ENCODE measurements around the gene CTSZ.

DNA sequence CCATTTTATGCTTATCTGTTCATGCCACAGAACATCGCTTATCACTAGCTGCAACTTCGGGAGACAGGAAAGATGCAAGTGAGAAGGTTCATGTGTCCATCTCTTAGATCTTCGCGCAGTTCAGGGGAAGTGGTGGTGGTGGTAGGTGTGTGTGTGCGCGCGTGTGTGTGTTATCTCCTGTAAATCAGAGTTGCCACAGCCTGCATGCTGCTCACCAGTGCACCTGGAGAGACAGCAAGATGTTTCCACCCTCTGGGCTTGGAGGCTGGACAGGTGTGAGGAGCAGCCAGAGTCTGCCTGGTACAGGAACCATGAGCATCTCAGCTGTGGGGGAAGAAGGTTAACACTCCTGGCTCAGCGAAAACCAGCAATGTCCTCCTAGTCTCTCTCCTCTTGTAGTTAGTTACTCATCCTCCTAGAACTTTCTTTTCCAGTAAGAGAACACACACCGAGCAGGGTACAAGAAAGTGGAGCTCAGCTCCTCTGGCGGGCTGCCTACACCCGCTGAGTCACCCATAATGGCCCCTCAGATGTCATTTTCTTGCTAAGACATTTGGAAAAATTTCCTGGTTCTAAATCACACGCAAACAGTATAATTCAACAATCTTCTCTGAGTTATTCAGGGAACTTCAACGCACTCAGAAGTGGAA is 7.0 kb upstream of the CTSZ start:
- no peak for TF ChIP-seq ZNF8 (CRISPR knock-in tag; IDR thresholded peaks at IDR 0.05)
- TF ChIP-seq CSDC2 (CRISPR knock-in tag; IDR thresholded peaks at IDR 0.05): no peak
- no peak for TF ChIP-seq ISL1 (CRISPR knock-in tag; IDR thresholded peaks at IDR 0.05)
- no peak for TF ChIP-seq ZFP30 (CRISPR knock-in tag; IDR thresholded peaks at IDR 0.05)
- no peak for TF ChIP-seq OSR1 (CRISPR knock-in tag; IDR thresholded peaks at IDR 0.05)
- TF ChIP-seq ZFP3 (CRISPR knock-in tag; IDR thresholded peaks at IDR 0.05): no peak
- TF ChIP-seq GLIS3 (CRISPR knock-in tag; IDR thresholded peaks at IDR 0.05): no peak
- TF ChIP-seq PATZ1 (CRISPR knock-in tag; IDR thresholded peaks at IDR 0.05; ENCODE audit: borderline replicate concordance): no peak
- TF ChIP-seq CSRNP3 (CRISPR knock-in tag; IDR thresholded peaks at IDR 0.05): no peak
- TF ChIP-seq PPARA (CRISPR knock-in tag; IDR thresholded peaks at IDR 0.05; ENCODE audit: borderline replicate concordance): no peak

Data from SK-N-SH treated with all-trans-retinoic acid at 6 μM for 48 hours (cell line).